HUDEP-2 (cell line): ENCODE data around the gene FAM83E.
"Not testable (repeated sequence)": the region's sequence is repeated elsewhere in the genome, so short reads cannot be mapped to it uniquely, and the experiment has no call there.

Source experiments
- DNase-seq, 76 experiments: peaks; one replicate each; lab custom pipeline; 2025; ENCODE audit not compliant: unreplicated experiment in 76 of 76; lab: John Stamatoyannopoulos, UW

FAM83E gene

GRCh38 chr19:48614436-48615230 lies at the start of gene FAM83E:
Gene FAM83E (minus strand): TSS chr19:48615076. CDS start chr19:48613372, 1,704 bp downstream.
- peak in 7 of 76 experiments; percentile 16 to 62 (median 46) for DNase-seq

GRCh38 chr19:48664476-48664875 lies 49.6 kb upstream of the FAM83E start:
- DNase-seq: no peak

- DNase-seq: no peak
Observed at GRCh38 chr19:48663667-48664066, 48.8 kb upstream of the FAM83E start.

- no peak for DNase-seq
Observed at GRCh38 chr19:48661711-48662090, 46.8 kb upstream of the FAM83E start.

GRCh38 chr19:48660852-48661710 lies 46.2 kb upstream of the FAM83E start:
- peak in 72 of 76 experiments; percentile 72 to 99 (median 90) for DNase-seq

- no peak for DNase-seq
Observed at GRCh38 chr19:48659768-48660167, 44.9 kb upstream of the FAM83E start.

GRCh38 chr19:48658483-48658882 lies 43.6 kb upstream of the FAM83E start:
- DNase-seq: no peak

- DNase-seq: not testable (repeated sequence)
Observed at GRCh38 chr19:48657828-48658227, 43.0 kb upstream of the FAM83E start.

- DNase-seq: no peak
Observed at GRCh38 chr19:48656840-48657474, 42.1 kb upstream of the FAM83E start.

GRCh38 chr19:48654299-48655059 lies 39.6 kb upstream of the FAM83E start:
- peak in 58 of 76 experiments; percentile 16 to 76 (median 54) for DNase-seq

- no peak for DNase-seq
Observed at GRCh38 chr19:48651683-48652048, 36.8 kb upstream of the FAM83E start.

- no peak for DNase-seq
Observed at GRCh38 chr19:48650974-48651682, 36.3 kb upstream of the FAM83E start.

GRCh38 chr19:48648134-48648533 lies 33.3 kb upstream of the FAM83E start:
- DNase-seq: no peak

- peak in 5 of 76 experiments; percentile 48 to 93 (median 81) for DNase-seq
Observed at GRCh38 chr19:48646722-48647216, 31.9 kb upstream of the FAM83E start.

GRCh38 chr19:48646001-48646721 lies 31.3 kb upstream of the FAM83E start, which contains the start of gene CA11:
Gene CA11 (minus strand): TSS chr19:48646187. CDS start chr19:48645632, 555 bp downstream.
- DNase-seq: peak in 67 of 76 experiments; percentile 46 to 96 (median 85)

- DNase-seq: peak in 1 of 76 experiments; percentile 33
Observed at GRCh38 chr19:48645620-48646000, 30.7 kb upstream of the FAM83E start.

- DNase-seq: peak in 68 of 76 experiments; percentile 19 to 87 (median 70)
Observed at GRCh38 chr19:48644839-48645619, 30.2 kb upstream of the FAM83E start.

- no peak for DNase-seq
Observed at GRCh38 chr19:48644355-48644754, 29.5 kb upstream of the FAM83E start.
